Germinal center (tissue), 1 donor: Measurements from ENCODE around the gene C3orf20.
"Not testable (repeated sequence)": the region's sequence is repeated elsewhere in the genome, so short reads cannot be mapped to it uniquely, and the experiment has no call there.

Source experiments
- DNase-seq: peaks from one replicate; pipeline ENCODE4 v3.0.0; 2012; ENCODE audit warnings: mixed read lengths, low spot score

Gene C3orf20

GRCh38 chr3:14798231-14798630, 123.3 kb downstream of the C3orf20 start:
- DNase-seq = no peak

GRCh38 chr3:14799146-14799545, 124.2 kb downstream of the C3orf20 start:
- DNase-seq = no peak

GRCh38 chr3:14801031-14801430, 126.1 kb downstream of the C3orf20 start:
- no peak for DNase-seq

GRCh38 chr3:14801668-14802380, 126.9 kb downstream of the C3orf20 start:
- DNase-seq = no peak

- no peak for DNase-seq
Observed at GRCh38 chr3:14802381-14802731, 127.4 kb downstream of the C3orf20 start.

GRCh38 chr3:14803101-14803980, 128.4 kb downstream of the C3orf20 start:
- DNase-seq = no peak

- DNase-seq = no peak
Observed at GRCh38 chr3:14803981-14804834, 129.3 kb downstream of the C3orf20 start.

- no peak for DNase-seq
Observed at GRCh38 chr3:14804835-14805780, 130.2 kb downstream of the C3orf20 start.

- DNase-seq = no peak
Observed at GRCh38 chr3:14805961-14806537, 131.1 kb downstream of the C3orf20 start.

GRCh38 chr3:14806641-14807263, 131.8 kb downstream of the C3orf20 start:
- DNase-seq = no peak

GRCh38 chr3:14808025-14808424, 133.1 kb downstream of the C3orf20 start:
- no peak for DNase-seq

- DNase-seq = no peak
Observed at GRCh38 chr3:14808502-14809266, 133.7 kb downstream of the C3orf20 start.

GRCh38 chr3:14809611-14810010, 134.7 kb downstream of the C3orf20 start:
- DNase-seq = not testable (repeated sequence)

- no peak for DNase-seq
Observed at GRCh38 chr3:14810070-14810791, 135.3 kb downstream of the C3orf20 start.

- DNase-seq = no peak
Observed at GRCh38 chr3:14810801-14811661, 136.1 kb downstream of the C3orf20 start.

GRCh38 chr3:14811684-14812083, 136.7 kb downstream of the C3orf20 start:
- no peak for DNase-seq

- DNase-seq = no peak
Observed at GRCh38 chr3:14812196-14812790, 137.4 kb downstream of the C3orf20 start.
